Activated B cell treated with CpG ODN at 0.5 μM for 24 hours (primary cell): ENCODE results near the gene CDKN3. TPM values are rescaled to one million over a fixed set of nuclear protein-coding genes. Genes with fewer than 3 reads are reported as not detected.
"Not testable (repeated sequence)": the region's sequence is repeated elsewhere in the genome, so short reads cannot be mapped to it uniquely, and the experiment has no call there.

ENCODE experiments used
- ATAC-seq: fragments of 200-7000 bp; cut with Tn5 transposase; one replicate; pipeline ENCODE4 v1.10.0; 2021; ENCODE audit warnings: low read depth, mild to moderate bottlenecking, moderate library complexity
- CTCF ChIA-PET: fragments of 350-600 bp; sonication (Branson Sonifier 250); formaldehyde crosslinking; loops from one replicate; lab custom pipeline; 2021; ENCODE audit warnings: antibody characterized with exemption; lab: Charles Lee
- POLR2A ChIA-PET: fragments of 350-600 bp; sonication (Branson Sonifier 250); formaldehyde crosslinking; loops from one replicate; lab custom pipeline; 2021; ENCODE audit warnings: antibody characterized with exemption; lab: Charles Lee
- DNase-seq: peaks from one replicate; pipeline ENCODE4 v3.0.0; 2022
- H3K27ac Mint-ChIP-seq: one replicate; pipeline ENCODE4 v1.8.0; 2020; ENCODE audit warnings: mixed read lengths
- H3K27me3 Mint-ChIP-seq: one replicate; pipeline ENCODE4 v1.8.0; 2021; ENCODE audit warnings: mixed read lengths
- H3K36me3 Mint-ChIP-seq: one replicate; pipeline ENCODE4 v1.8.0; 2021; ENCODE audit warnings: low read depth, mixed read lengths
- H3K4me1 Mint-ChIP-seq: one replicate; pipeline ENCODE4 v1.8.0; 2021; ENCODE audit warnings: mixed read lengths
- H3K4me3 Mint-ChIP-seq: one replicate; pipeline ENCODE4 v1.8.0; 2020; ENCODE audit warnings: mild to moderate bottlenecking, mixed read lengths
- H3K9me3 Mint-ChIP-seq: one replicate; pipeline ENCODE4 v1.8.0; 2020; ENCODE audit warnings: mixed read lengths
- CTCF ChIP-seq: fragments of 200-600 bp; IDR thresholded peaks from one replicate; pipeline ENCODE4 v1.8.0; 2022; ENCODE audit warnings: antibody characterized with exemption, mild to moderate bottlenecking
- intact Hi-C: fragments of 100-400 bp; cut with micrococcal nuclease; formaldehyde crosslinking; loops from one replicate; pipeline ENCODE4 v1.15.1; 2024
- total RNA-seq: library from RNA; stranded (reverse); gene quantifications from 2 replicates; pipeline ENCODE4 v1.2.3, GENCODE V29; 2022

Gene CDKN3
- total RNA-seq, 1 donor from 2014 or later: 0.91 TPM

GRCh38 chr14:54457609-54457996, 60.8 kb downstream of the CDKN3 start:
- peaks cover 3% of the 10 kb centered on the region for H3K36me3 Mint-ChIP-seq
- no peak overlapping the region for H3K27ac Mint-ChIP-seq

GRCh38 chr14:54458536-54458935, 61.7 kb downstream of the CDKN3 start:
- POLR2A ChIA-PET, H3K27ac Mint-ChIP-seq, H3K4me1 Mint-ChIP-seq, intact Hi-C loops, H3K4me3 Mint-ChIP-seq, H3K27me3 Mint-ChIP-seq, ATAC-seq, H3K9me3 Mint-ChIP-seq, DNase-seq, H3K36me3 Mint-ChIP-seq: not testable (repeated sequence)
- CTCF ChIA-PET: interaction anchor here (1.2 kb wide), 1 partner anchor 12 kb away, joined by 3 read pairs; no protein-coding TSS in a partner anchor

More at GRCh38 chr14:54457609-54457996, 60.8 kb downstream of the CDKN3 start:
- ChIA-PET POLR2A (no interaction called here), CTCF (no interaction called here)
- no peak for TF ChIP-seq CTCF
- Mint-ChIP-seq H3K4me1 (no peaks in the 10 kb centered on the region), H3K27me3 (no peaks in the 10 kb centered on the region), H3K4me3 (no peak overlapping the region), H3K9me3 (peaks cover 5% of the 10 kb centered on the region)
- intact Hi-C loops: no loop called here
- DNase-seq (no peak), ATAC-seq (no peak)

GRCh38 chr14:54459106-54459505, 62.3 kb downstream of the CDKN3 start:
- intact Hi-C loops: no loop called here
- no peak overlapping the region for H3K27ac Mint-ChIP-seq
- DNase-seq (no peak), ATAC-seq (no peak)
- no peaks in the 10 kb centered on the region for H3K4me1 Mint-ChIP-seq
- H3K9me3 Mint-ChIP-seq: peaks cover 5% of the 10 kb centered on the region
- TF ChIP-seq CTCF: no peak
- no peaks in the 10 kb centered on the region for H3K27me3 Mint-ChIP-seq
- no peak overlapping the region for H3K4me3 Mint-ChIP-seq
- CTCF ChIA-PET: interaction anchor here (1.2 kb wide), 1 partner anchor 12 kb away, joined by 3 read pairs; no protein-coding TSS in a partner anchor
- H3K36me3 Mint-ChIP-seq: peaks cover 3% of the 10 kb centered on the region
- POLR2A ChIA-PET: no interaction called here

GRCh38 chr14:54462048-54462447, 65.2 kb downstream of the CDKN3 start:
- Mint-ChIP-seq H3K27ac (no peak overlapping the region), H3K9me3 (peaks cover 5% of the 10 kb centered on the region), H3K27me3 (no peaks in the 10 kb centered on the region), H3K4me1 (no peaks in the 10 kb centered on the region), H3K4me3 (no peak overlapping the region), H3K36me3 (peaks cover 3% of the 10 kb centered on the region)
- ChIA-PET POLR2A (no interaction called here), CTCF (no interaction called here)
- DNase-seq (no peak), ATAC-seq (no peak)
- TF ChIP-seq CTCF: no peak
- intact Hi-C loops: no loop called here

GRCh38 chr14:54465654-54466053, 68.8 kb downstream of the CDKN3 start:
- no peak overlapping the region for H3K27ac Mint-ChIP-seq
- no peaks in the 10 kb centered on the region for H3K27me3 Mint-ChIP-seq
- CTCF ChIA-PET: no interaction called here
- no peak overlapping the region for H3K4me3 Mint-ChIP-seq
- POLR2A ChIA-PET: interaction anchor here (0.6 kb wide), 1 partner anchor 31 kb away, joined by 3 read pairs; no protein-coding TSS in a partner anchor
- no peaks in the 10 kb centered on the region for H3K4me1 Mint-ChIP-seq
- DNase-seq (no peak), ATAC-seq (no peak)
- TF ChIP-seq CTCF: no peak
- peaks cover 13% of the 10 kb centered on the region for H3K9me3 Mint-ChIP-seq
- intact Hi-C loops: no loop called here
- peaks cover 9% of the 10 kb centered on the region for H3K36me3 Mint-ChIP-seq

GRCh38 chr14:54467280-54467679, 70.5 kb downstream of the CDKN3 start:
- TF ChIP-seq CTCF: no peak
- ChIA-PET POLR2A (no interaction called here), CTCF (no interaction called here)
- intact Hi-C loops: no loop called here
- H3K27me3 Mint-ChIP-seq: no peaks in the 10 kb centered on the region
- H3K36me3 Mint-ChIP-seq: peaks cover 16% of the 10 kb centered on the region
- no peak for DNase-seq
- no peak overlapping the region for H3K4me3 Mint-ChIP-seq
- no peak for ATAC-seq
- H3K27ac Mint-ChIP-seq: no peak overlapping the region
- no peaks in the 10 kb centered on the region for H3K4me1 Mint-ChIP-seq
- peaks cover 13% of the 10 kb centered on the region for H3K9me3 Mint-ChIP-seq
